CD4-positive, alpha-beta T cell (primary cell): ENCODE results near the gene PIP5KL1. TPM values are rescaled to one million over a fixed set of nuclear protein-coding genes. Genes with fewer than 3 reads are reported as not detected.
A peak's percentile ranks its signal among the peaks of the same experiment; 100 is the strongest.

Experiments
- ATAC-seq: fragments of 200-7000 bp; cut with Tn5 transposase; one replicate; pipeline ENCODE4 v1.10.0; 2022; ENCODE audit warnings: mild to moderate bottlenecking; ENCODE audit not compliant: poor library complexity
- CTCF ChIA-PET: fragments of 350-600 bp; sonication (Branson Sonifier 250); formaldehyde crosslinking; loops from one replicate; lab custom pipeline; 2021; ENCODE audit warnings: antibody characterized with exemption, inconsistent platforms; lab: Charles Lee
- POLR2A ChIA-PET: fragments of 350-600 bp; sonication (Branson Sonifier 250); formaldehyde crosslinking; loops from one replicate; lab custom pipeline; 2021; ENCODE audit warnings: antibody characterized with exemption, inconsistent platforms; lab: Charles Lee
- DNase-seq, 14 experiments: peaks; one replicate each; pipeline ENCODE4 v3.0.0-alpha.2; 2013 to 2020; ENCODE audit warnings: mixed read lengths in 2 of 14
- H3K27ac ChIP-seq, 2 donors: one replicate each; pipeline versions ENCODE4 v1.5.1 to v1.7.0; 2013; ENCODE audit warnings: low read length in 2 of 2, low read depth in 1 of 2, mild to moderate bottlenecking in 1 of 2
- H3K27me3 ChIP-seq, 2 experiments: 1 replicate in 1 of 2; 2 replicates in 1 of 2; pipeline versions ENCODE4 v1.6.1 to v1.7.0; 2013; ENCODE audit warnings: low read length in 2 of 2, control low read depth in 1 of 2, mild to moderate bottlenecking in 1 of 2, moderate library complexity in 1 of 2; ENCODE audit not compliant: insufficient read depth in 2 of 2, control insufficient read depth in 1 of 2
- H3K36me3 ChIP-seq: one replicate; pipeline ENCODE4 v1.6.1; 2013; ENCODE audit warnings: low read length, control low read depth; ENCODE audit not compliant: insufficient read depth
- H3K4me1 ChIP-seq: one replicate; pipeline ENCODE4 v1.6.1; 2013; ENCODE audit warnings: low read length, control low read depth; ENCODE audit not compliant: insufficient read depth
- H3K4me3 ChIP-seq: one replicate; pipeline ENCODE4 v1.5.1; 2013; ENCODE audit warnings: mild to moderate bottlenecking, low read length, moderate library complexity
- H3K9me3 ChIP-seq, 2 experiments: 1 replicate in 1 of 2; 2 replicates in 1 of 2; pipeline versions ENCODE4 v1.6.1 to v1.7.0; 2013; ENCODE audit warnings: low read length in 2 of 2, mild to moderate bottlenecking in 2 of 2, control low read depth in 1 of 2, moderate library complexity in 1 of 2; ENCODE audit not compliant: control insufficient read depth in 1 of 2, insufficient read depth in 1 of 2
- H3K27ac Mint-ChIP-seq: one replicate; pipeline ENCODE4 v1.8.0; 2020; ENCODE audit warnings: mixed read lengths
- H3K27me3 Mint-ChIP-seq: one replicate; pipeline ENCODE4 v1.8.0; 2021; ENCODE audit warnings: mixed read lengths
- H3K36me3 Mint-ChIP-seq: one replicate; pipeline ENCODE4 v1.8.0; 2021; ENCODE audit warnings: low read depth, mixed read lengths
- H3K4me1 Mint-ChIP-seq: one replicate; pipeline ENCODE4 v1.8.0; 2021; ENCODE audit warnings: low read depth, mixed read lengths
- H3K4me3 Mint-ChIP-seq: one replicate; pipeline ENCODE4 v1.8.0; 2020; ENCODE audit warnings: mild to moderate bottlenecking, mixed read lengths
- H3K9me3 Mint-ChIP-seq: one replicate; pipeline ENCODE4 v1.8.0; 2020; ENCODE audit warnings: mixed read lengths
- CTCF ChIP-seq: fragments of 200-600 bp; IDR thresholded peaks from one replicate; pipeline ENCODE4 v1.8.0; 2022; ENCODE audit warnings: antibody characterized with exemption, mild to moderate bottlenecking
- intact Hi-C, 2 experiments: fragments of 100-400 bp; cut with DNase I in 1 of 2; cut with micrococcal nuclease in 1 of 2; formaldehyde crosslinking; loops; one replicate each; pipeline versions ENCODE4 v1.15.1 to v1.9.0; 2023 to 2025; cut with DNase I, micrococcal nuclease
- total RNA-seq, 174 experiments: library from RNA in 2 of 174; stranded (reverse) in 2 of 174; gene quantifications; one replicate each; pipeline ENCODE4 v1.2.3 and lab custom pipeline; 2021 to 2026

PIP5KL1 gene
- total RNA-seq, 2 experiments from 2014 or later: 2.9 to 3.3 TPM

DNA sequence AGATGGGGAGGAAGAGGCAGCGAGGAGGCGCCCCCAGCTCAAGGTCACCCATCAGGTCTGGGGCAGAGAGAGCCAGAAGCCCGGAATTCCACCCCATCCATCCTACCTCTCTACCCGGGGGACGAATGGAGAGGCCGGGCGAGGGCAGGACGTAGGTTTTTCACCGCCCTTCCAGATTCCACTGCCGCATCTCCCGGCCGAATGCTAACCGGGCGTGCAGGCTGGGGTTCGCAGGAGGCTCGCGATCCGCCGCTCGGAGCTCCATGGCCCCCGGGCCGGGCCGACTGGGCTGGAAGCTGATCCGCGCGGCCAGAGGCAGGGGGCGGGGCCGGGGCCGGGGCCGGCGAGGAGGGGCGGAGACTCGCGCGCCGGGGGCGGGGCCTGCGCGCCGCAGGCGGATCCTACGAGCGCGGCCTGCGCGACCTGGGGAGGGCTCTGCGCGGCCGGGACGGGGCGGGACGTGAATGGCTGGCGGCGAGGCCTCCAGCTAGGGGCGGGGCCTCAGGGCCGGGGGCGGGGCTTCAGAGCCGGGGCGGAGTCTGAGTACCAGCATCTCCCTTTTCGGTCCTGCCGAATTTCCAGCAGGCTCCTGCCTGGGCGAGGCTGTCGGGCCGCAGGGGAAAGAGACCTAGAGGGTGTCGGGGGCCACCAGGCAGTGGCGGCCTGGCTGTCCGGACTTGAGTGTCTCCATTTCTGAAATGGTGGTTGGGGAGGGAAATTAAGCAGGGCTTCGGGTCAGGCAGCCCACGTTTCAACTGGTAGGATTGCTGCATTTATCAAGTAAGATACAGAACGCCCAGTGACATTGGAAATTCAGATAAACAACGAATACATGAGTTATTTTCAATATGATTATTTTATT lies 13.6 kb downstream of the PIP5KL1 start, which contains the start of gene ST6GALNAC4:
TSS of gene ST6GALNAC4 (minus strand) at position 322 of the 862 bp plus-strand sequence. CDS start 622 bp downstream, outside the sequence.
- ChIA-PET POLR2A (interaction anchor here (0.6 to 3.6 kb wide), 19 partner anchors 12 to 693 kb away, joined by 3 to 77 read pairs (median 4); partner anchors contain the start of genes CDK9, DPM2, PTRH1 and SLC25A25), CTCF (interaction anchor here (1.2 to 2.6 kb wide), 4 partner anchors 10 to 182 kb away, joined by 5 to 10 read pairs (median 5); partner anchors contain the start of genes CDK9 and TOR2A)
- H3K4me1 ChIP-seq: peaks cover 65% of the 10 kb centered on the region
- peak within 1 kb of the TSS in 1 of 2 donors; percentile 56 for H3K27ac ChIP-seq
- no peaks in the 10 kb centered on the region for H3K27me3 Mint-ChIP-seq
- peak within 1 kb of the TSS; percentile 88 for H3K4me3 Mint-ChIP-seq
- H3K9me3 Mint-ChIP-seq: no peaks in the 10 kb centered on the region
- peaks cover 51% of the 10 kb centered on the region for H3K4me1 Mint-ChIP-seq
- TF ChIP-seq CTCF: no peak
- intact Hi-C loops: loop anchor here (1.0 to 5.0 kb wide), 6 partner anchors 12 to 465 kb away; partner anchors contain the start of genes LRSAM1 (in 1 of the 2), RPL12 (in 1 of the 2), ST6GALNAC6 (in 1 of the 2) and STXBP1 (in 1 of the 2)
- H3K36me3 Mint-ChIP-seq: peaks cover 20% of the 10 kb centered on the region
- H3K9me3 ChIP-seq: no peaks in the 10 kb centered on the region
- H3K27ac Mint-ChIP-seq: peak within 1 kb of the TSS; percentile 89
- ATAC-seq: peak; percentile 94
- no peaks in the 10 kb centered on the region for H3K27me3 ChIP-seq
- H3K4me3 ChIP-seq: peak within 1 kb of the TSS; percentile 91
- peaks cover 15% of the 10 kb centered on the region for H3K36me3 ChIP-seq
- DNase-seq: peak; percentile 89 to 99 (median 96)

- Histone ChIP-seq H3K27ac (peak overlapping the region in 1 of 2 donors; percentile 56), H3K4me3 (peak overlapping the region; percentile 91), H3K36me3 (peaks cover 18% of the 10 kb centered on the region), H3K4me1 (peaks cover 58% of the 10 kb centered on the region), H3K27me3 (no peaks in the 10 kb centered on the region), H3K9me3 (no peaks in the 10 kb centered on the region)
- Mint-ChIP-seq H3K36me3 (peaks cover 27% of the 10 kb centered on the region), H3K27ac (peak overlapping the region; percentile 89), H3K9me3 (no peaks in the 10 kb centered on the region), H3K27me3 (no peaks in the 10 kb centered on the region), H3K4me1 (peaks cover 46% of the 10 kb centered on the region), H3K4me3 (peak overlapping the region; percentile 88)
- TF ChIP-seq CTCF: no peak
- POLR2A ChIA-PET: interaction anchor here (0.8 to 3.6 kb wide), 16 partner anchors 11 to 466 kb away, joined by 3 to 77 read pairs (median 4); partner anchors contain the start of genes CDK9, DPM2, PTRH1 and SLC25A25
- CTCF ChIA-PET: interaction anchor here (1.2 to 2.6 kb wide), 4 partner anchors 9 to 181 kb away, joined by 5 to 10 read pairs (median 5); partner anchors contain the start of genes CDK9 and TOR2A
- intact Hi-C loops: loop anchor here (2.0 to 5.0 kb wide), 4 partner anchors 34 to 464 kb away; partner anchors contain the start of genes LRSAM1 (in 1 of the 2), RPL12 (in 1 of the 2), STXBP1 (in 1 of the 2) and TOR2A (in 1 of the 2)
- ATAC-seq (peak; percentile 20), DNase-seq (peak in 5 of 14 experiments; percentile 33 to 76 (median 55))
These were observed 14.5 kb downstream of the PIP5KL1 start for GRCh38 chr9:127915801-127916719.
